GM18867 (cell line): ENCODE results near the gene FZD10.

Source experiments
- ATAC-seq: cut with Tn5 transposase; IDR thresholded peaks from one replicate; pipeline ENCODE4 v1.9.1; 2021; ENCODE audit warnings: mild to moderate bottlenecking, moderate library complexity; ENCODE audit not compliant: unreplicated experiment

The FZD10 gene

GRCh38 chr12:130131025-130131424 lies 31.2 kb upstream of the FZD10 start:
- no peak for ATAC-seq

- ATAC-seq, result no peak
These were observed 30.5 kb upstream of the FZD10 start for GRCh38 chr12:130131801-130132200.

GRCh38 chr12:130132831-130133511 lies 29.3 kb upstream of the FZD10 start:
- no peak for ATAC-seq

- ATAC-seq, result no peak
These were observed 28.3 kb upstream of the FZD10 start for GRCh38 chr12:130133851-130134562.

GRCh38 chr12:130134563-130134915 lies 27.7 kb upstream of the FZD10 start:
- ATAC-seq, result no peak

GRCh38 chr12:130136509-130137039 lies 25.7 kb upstream of the FZD10 start:
- ATAC-seq, result no peak

- no peak for ATAC-seq
These were observed 24.9 kb upstream of the FZD10 start for GRCh38 chr12:130137040-130138018.

GRCh38 chr12:130138478-130138877 lies 23.8 kb upstream of the FZD10 start:
- ATAC-seq, result no peak

- ATAC-seq, result no peak
These were observed 22.5 kb upstream of the FZD10 start for GRCh38 chr12:130139567-130140421.

GRCh38 chr12:130141105-130141504 lies 21.2 kb upstream of the FZD10 start:
- ATAC-seq, result no peak

- ATAC-seq, result no peak
These were observed 20.2 kb upstream of the FZD10 start for GRCh38 chr12:130141901-130142683.

- no peak for ATAC-seq
These were observed 19.5 kb upstream of the FZD10 start for GRCh38 chr12:130142736-130143135.

- no peak for ATAC-seq
These were observed 19.1 kb upstream of the FZD10 start for GRCh38 chr12:130143136-130143535.

- no peak for ATAC-seq
These were observed 18.0 kb upstream of the FZD10 start for GRCh38 chr12:130144256-130144655.

- ATAC-seq, result no peak
These were observed 16.5 kb upstream of the FZD10 start for GRCh38 chr12:130145731-130146130.

- ATAC-seq, result no peak
These were observed 15.9 kb upstream of the FZD10 start for GRCh38 chr12:130146176-130146931.

GRCh38 chr12:130147875-130148596 lies 14.2 kb upstream of the FZD10 start:
- ATAC-seq, result no peak

GRCh38 chr12:130151846-130152245 lies 10.4 kb upstream of the FZD10 start:
- ATAC-seq, result no peak
